Tibial nerve (tissue), 4 donors: ENCODE data around the gene NKD2. TPM values are rescaled to one million over a fixed set of nuclear protein-coding genes. Genes with fewer than 3 reads are reported as not detected.

Source experiments
- DNase-seq, 2 donors: peaks; one replicate each; pipeline ENCODE4 v3.0.0-alpha.2; 2019; ENCODE audit warnings: low spot score in 2 of 2
- H3K27ac ChIP-seq, 4 donors: fragments of 200-600 bp; sonication (generic) in 3 of 4; one replicate each; pipeline ENCODE4 v1.5.1; 2017 to 2019; ENCODE audit warnings: mild to moderate bottlenecking in 1 of 4
- H3K27me3 ChIP-seq, 2 donors: fragments of 200-600 bp; sonication (generic) in 1 of 2; one replicate each; pipeline versions ENCODE4 v1.5.1 to v1.6.0; 2017 to 2019
- H3K36me3 ChIP-seq, 3 donors: fragments of 200-600 bp; sonication (generic); one replicate each; pipeline ENCODE4 v1.5.1; 2018 to 2019
- H3K4me1 ChIP-seq, 4 donors: fragments of 200-600 bp; sonication (generic) in 3 of 4; one replicate each; pipeline ENCODE4 v1.5.1; 2017 to 2019
- H3K4me3 ChIP-seq, 4 donors: fragments of 200-600 bp; sonication (generic) in 3 of 4; one replicate each; pipeline ENCODE4 v1.5.1; 2017 to 2019; ENCODE audit warnings: mild to moderate bottlenecking in 1 of 4, moderate library complexity in 1 of 4
- H3K9me3 ChIP-seq, 4 donors: fragments of 200-600 bp; sonication (generic) in 3 of 4; one replicate each; pipeline ENCODE4 v1.5.1; 2017 to 2019
- EP300 ChIP-seq, 2 donors: sonication (generic); formaldehyde crosslinking; IDR thresholded peaks; one replicate each; pipeline ENCODE4 v1.6.1; 2017; ENCODE audit warnings: antibody characterized with exemption in 2 of 2, mild to moderate bottlenecking in 1 of 2
- POLR2A ChIP-seq, 2 donors: fragments of 450-650 bp; IDR thresholded peaks; one replicate each; pipeline ENCODE4 v1.6.1; 2017; ENCODE audit warnings: antibody characterized with exemption in 2 of 2, mild to moderate bottlenecking in 2 of 2, moderate library complexity in 2 of 2
- WGBS, 2 donors: methylation state at CpG; one replicate each; pipeline ENCODE4 v1.1.5; 2018; 5-methylcytosine and 5-hydroxymethylcytosine counted together
- total RNA-seq, 4 donors: library from RNA; depleted of rRNA; stranded (reverse); fragments of >200 nt; gene quantifications; one replicate each; pipeline ENCODE4 v1.1.0, GENCODE V29; 2016
- TF ChIP-seq, protein P1 (sequence below), 5 experiments: fragments of 200-600 bp in 3 of 5; fragments of 450-650 bp in 2 of 5; sonication (generic) in 3 of 5; IDR thresholded peaks; one replicate each; pipeline ENCODE4 v1.5.1; 2016 to 2019; ENCODE audit warnings: antibody characterized with exemption in 5 of 5, mild to moderate bottlenecking in 3 of 5, moderate library complexity in 2 of 5

NKD2 gene
- total RNA-seq, 4 donors from 2014 or later = 0.60 to 4.7 TPM; not detected in 2

DNA sequence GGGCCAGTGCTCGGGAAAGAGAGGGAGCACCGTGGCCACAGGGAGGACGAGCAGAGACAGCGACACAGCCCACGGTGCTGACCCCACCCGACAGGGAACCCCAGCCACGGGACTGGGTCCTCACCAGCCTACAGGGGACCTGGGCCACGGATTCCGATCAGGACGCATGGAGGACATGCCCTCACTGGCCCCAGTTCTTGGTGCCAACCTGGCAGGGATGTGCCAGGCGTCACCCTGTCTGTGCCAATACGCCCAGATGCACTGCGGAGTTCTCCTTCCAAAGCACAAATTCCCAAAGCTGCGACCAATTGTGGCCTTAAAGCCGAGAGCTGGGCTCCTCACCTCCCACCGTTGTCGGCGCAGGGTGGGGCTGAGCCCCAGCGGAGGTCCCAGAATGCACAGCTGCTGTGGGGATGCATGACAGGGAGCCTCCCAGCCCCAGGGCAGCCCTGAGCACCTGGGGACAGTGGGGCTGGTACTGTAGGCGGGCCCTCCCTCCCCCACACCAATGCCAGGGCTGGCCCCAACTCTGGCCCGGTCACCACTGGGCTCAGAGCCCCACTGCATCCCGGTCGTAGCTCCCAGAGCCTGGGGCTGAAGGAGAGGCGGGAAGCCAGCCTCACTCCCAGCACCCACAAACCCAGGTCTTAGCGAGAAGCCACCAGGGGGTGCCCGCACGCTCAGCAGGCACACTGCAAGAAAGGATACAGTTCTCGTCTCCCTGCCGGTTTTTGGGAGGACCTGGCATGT, 44.2 kb downstream of the NKD2 start:
- Histone ChIP-seq H3K36me3 (peaks cover 0 to 70% (median 0%) of the 10 kb centered on the region in 3 donors), H3K4me1 (no peaks in the 10 kb centered on the region), H3K27me3 (no peaks in the 10 kb centered on the region), H3K4me3 (no peak overlapping the region), H3K9me3 (no peaks in the 10 kb centered on the region), H3K27ac (no peak overlapping the region)
- DNase-seq = no peak
- TF ChIP-seq, protein P1, sequence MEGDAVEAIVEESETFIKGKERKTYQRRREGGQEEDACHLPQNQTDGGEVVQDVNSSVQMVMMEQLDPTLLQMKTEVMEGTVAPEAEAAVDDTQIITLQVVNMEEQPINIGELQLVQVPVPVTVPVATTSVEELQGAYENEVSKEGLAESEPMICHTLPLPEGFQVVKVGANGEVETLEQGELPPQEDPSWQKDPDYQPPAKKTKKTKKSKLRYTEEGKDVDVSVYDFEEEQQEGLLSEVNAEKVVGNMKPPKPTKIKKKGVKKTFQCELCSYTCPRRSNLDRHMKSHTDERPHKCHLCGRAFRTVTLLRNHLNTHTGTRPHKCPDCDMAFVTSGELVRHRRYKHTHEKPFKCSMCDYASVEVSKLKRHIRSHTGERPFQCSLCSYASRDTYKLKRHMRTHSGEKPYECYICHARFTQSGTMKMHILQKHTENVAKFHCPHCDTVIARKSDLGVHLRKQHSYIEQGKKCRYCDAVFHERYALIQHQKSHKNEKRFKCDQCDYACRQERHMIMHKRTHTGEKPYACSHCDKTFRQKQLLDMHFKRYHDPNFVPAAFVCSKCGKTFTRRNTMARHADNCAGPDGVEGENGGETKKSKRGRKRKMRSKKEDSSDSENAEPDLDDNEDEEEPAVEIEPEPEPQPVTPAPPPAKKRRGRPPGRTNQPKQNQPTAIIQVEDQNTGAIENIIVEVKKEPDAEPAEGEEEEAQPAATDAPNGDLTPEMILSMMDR (IDR thresholded peaks at IDR 0.05) = no peak
- TF ChIP-seq EP300 (IDR thresholded peaks at IDR 0.05) (no peak), POLR2A (IDR thresholded peaks at IDR 0.05) (no peak)
- WGBS, 2 donors = 91 to 95% methylated on average over 9 to 27 of the region's 29 CpGs

DNA sequence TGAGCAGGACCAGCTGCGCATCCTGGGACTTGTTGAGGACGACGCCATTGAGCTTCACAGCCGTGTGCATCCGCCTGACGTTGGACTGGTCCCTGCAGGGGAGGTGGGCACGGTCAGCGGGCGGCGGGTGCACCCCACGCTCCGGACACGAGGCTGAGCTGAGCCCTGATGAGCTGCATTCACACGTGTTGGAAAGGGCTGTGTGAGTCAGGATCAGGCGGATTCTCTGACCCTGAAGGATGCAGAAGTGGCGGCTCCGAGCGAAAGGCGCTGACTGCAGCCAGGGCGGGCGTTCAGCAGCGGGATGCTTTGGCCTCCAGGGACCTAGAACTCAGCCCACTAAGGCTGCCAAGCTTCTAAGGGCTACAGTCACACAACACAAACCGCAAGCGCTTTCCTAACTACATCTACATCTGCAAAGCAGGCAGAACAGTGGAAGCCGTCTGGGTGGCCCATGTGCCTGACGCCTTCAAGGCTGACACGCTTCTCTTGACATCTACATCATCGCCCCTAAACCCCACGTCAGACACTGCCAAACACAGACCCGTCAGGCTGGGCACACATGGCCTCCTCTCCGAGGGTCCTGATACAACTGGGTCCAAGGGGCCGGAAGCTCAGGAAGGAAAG, 44.9 kb downstream of the NKD2 start:
- Histone ChIP-seq H3K4me1 (no peaks in the 10 kb centered on the region), H3K27me3 (no peaks in the 10 kb centered on the region), H3K27ac (no peak overlapping the region), H3K9me3 (no peaks in the 10 kb centered on the region), H3K4me3 (no peak overlapping the region), H3K36me3 (peaks cover 0 to 77% (median 0%) of the 10 kb centered on the region in 3 donors)
- TF ChIP-seq POLR2A (IDR thresholded peaks at IDR 0.05) = no peak
- TF ChIP-seq, protein P1 (IDR thresholded peaks at IDR 0.05) = no peak
- no peak for TF ChIP-seq EP300 (IDR thresholded peaks at IDR 0.05)
- DNase-seq = no peak
- WGBS, 2 donors = 89 to 95% methylated on average over 32 of the region's 32 CpGs

DNA sequence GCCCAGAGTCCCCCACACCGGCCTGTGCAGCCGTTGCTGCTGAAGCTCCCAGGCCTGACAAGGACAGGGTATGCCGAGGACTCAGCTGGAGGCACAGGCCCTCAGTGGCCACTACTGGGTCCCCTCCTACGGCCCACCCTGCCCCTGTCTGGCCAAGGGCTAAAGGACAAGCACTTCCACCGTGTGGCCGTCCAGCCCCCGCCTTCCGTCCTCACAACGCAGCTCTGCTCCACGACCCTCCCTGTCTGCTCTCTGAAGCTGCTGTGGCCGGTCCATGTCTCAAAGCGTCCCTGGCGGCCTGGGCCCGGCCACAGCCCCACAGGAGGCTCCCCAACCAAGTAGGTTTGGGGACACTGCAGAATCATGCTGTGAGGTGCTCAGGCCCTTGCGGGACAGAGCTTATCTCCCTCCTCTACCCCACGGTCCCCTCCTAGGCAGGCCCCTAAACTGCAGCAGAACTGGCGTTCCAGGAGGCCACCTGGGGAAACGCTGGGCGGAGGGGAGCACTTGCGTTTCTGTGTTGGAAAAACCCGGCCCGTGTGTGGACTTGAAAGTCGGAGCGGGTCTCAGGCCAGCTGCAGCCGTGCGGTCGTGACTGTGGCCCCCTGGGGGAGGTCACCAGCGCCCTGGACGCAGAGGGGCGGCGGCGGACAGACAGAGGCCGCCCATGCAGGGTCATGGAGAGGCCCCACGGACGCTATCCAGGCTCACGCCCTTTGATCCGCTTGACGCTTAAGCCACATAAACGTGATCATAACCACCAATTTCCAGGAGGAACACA, 45.6 kb downstream of the NKD2 start:
- H3K4me1 ChIP-seq = no peaks in the 10 kb centered on the region
- H3K9me3 ChIP-seq = no peaks in the 10 kb centered on the region
- 73 to 82% methylated on average over 32 to 37 of the region's 39 CpGs for WGBS, 2 donors
- DNase-seq = no peak
- no peak for TF ChIP-seq EP300 (IDR thresholded peaks at IDR 0.05)
- TF ChIP-seq, protein P1 (IDR thresholded peaks at IDR 0.05) = no peak
- no peak for TF ChIP-seq POLR2A (IDR thresholded peaks at IDR 0.05)
- no peak overlapping the region for H3K4me3 ChIP-seq
- peaks cover 0 to 84% (median 0%) of the 10 kb centered on the region in 3 donors for H3K36me3 ChIP-seq
- H3K27ac ChIP-seq = no peak overlapping the region
- no peaks in the 10 kb centered on the region for H3K27me3 ChIP-seq

DNA sequence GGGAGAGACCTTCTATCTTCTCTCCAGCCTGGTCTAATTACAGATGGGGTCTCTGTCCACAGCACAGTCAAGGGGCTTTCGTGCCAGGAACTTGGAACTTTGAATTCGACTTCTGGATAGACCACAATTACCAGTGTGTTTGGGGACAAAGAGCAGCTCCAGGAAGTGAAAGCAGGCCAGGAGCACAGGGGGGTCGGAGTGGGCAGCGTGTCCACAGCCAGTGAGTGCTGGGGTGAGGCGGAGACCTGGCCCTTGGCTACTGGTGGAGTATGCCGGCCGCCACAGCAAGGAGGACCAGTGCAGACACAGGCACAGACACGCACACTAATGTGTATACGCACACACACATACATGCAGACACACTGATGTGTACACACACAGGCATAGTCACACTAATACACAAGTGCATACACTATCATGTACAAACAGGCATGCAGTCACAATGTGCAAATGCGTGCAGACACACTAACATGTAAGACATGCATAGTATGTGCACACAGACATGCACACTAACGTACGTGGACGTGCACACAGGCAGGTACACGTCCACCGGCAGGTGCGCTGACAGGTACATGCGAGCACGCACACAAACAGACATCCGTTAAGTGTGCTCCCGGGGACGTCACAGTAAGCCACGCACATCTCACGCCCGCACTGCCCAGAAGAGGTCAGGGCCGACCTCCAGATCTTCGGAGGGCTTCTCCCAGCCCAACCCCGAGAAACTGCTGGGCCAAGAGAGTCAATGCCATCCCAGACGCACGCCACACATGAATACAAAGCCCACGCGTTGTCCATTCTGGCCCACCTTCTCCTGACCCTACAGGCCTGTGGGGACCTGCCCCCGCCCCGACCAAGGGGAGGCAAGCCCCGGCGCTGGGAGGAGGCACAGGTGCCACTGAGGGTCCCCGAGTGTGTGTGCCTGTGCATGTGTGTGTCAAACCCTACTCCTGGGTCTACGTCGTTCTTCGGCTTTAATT, 46.5 kb downstream of the NKD2 start:
- 78 to 83% methylated on average over 36 to 39 of the region's 39 CpGs for WGBS, 2 donors
- no peak overlapping the region for H3K27ac ChIP-seq
- H3K4me1 ChIP-seq = no peaks in the 10 kb centered on the region
- no peaks in the 10 kb centered on the region for H3K9me3 ChIP-seq
- peaks cover 0 to 92% (median 0%) of the 10 kb centered on the region in 3 donors for H3K36me3 ChIP-seq
- TF ChIP-seq, protein P1 (IDR thresholded peaks at IDR 0.05) = no peak
- TF ChIP-seq EP300 (IDR thresholded peaks at IDR 0.05) = no peak
- TF ChIP-seq POLR2A (IDR thresholded peaks at IDR 0.05) = no peak
- no peaks in the 10 kb centered on the region for H3K27me3 ChIP-seq
- no peak for DNase-seq
- H3K4me3 ChIP-seq = no peak overlapping the region
